Hematopoietic multipotent progenitor cell treated with erythropoietin and hydrocortisone succinate and interleukin-3 and kit ligand, for 6 days (in vitro differentiated cells): Measurements from ENCODE around the gene EPHA7.

ENCODE experiments used
- DNase-seq: peaks from one replicate; pipeline ENCODE4 v3.0.0-alpha.2; 2015

Gene EPHA7

DNA sequence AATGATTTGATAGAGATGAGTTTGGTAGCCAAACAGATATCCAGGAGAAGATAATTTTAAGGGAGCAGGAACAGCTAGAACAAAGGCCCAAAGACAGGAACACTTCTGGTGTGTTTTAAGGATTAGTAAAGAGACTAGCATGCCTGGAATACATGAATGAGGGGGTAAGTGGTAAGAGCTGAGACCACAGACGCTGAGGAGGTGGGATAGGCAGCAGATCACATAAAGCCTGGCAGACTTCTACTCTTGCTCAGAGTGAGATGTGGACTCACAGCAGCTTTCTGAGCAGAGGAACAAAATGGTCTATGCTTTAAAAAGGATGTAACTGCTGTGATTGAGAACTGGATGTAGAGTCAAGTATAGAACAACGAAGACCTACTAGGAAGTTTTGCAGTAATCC, 100.1 kb downstream of the EPHA7 start:
- no peak for DNase-seq

DNA sequence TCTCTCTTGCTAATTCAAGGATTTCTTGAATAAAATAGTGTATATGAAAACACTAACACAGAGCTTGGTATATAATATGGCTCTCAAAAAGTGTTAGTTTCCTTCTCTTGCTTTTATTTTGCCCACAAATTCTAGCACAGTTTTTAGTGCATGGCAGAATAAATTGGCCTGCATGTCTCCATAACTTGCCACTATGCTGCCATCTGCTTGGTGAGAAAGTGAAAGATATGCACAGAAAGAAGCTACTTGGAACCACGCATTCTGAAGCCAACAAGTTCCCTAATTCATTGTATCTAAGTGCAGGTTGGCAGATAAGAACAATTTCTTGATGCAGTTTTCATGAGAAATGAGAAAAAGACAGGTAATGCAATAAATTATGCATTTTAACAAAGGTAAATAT, 101.2 kb downstream of the EPHA7 start:
- no peak for DNase-seq

DNA sequence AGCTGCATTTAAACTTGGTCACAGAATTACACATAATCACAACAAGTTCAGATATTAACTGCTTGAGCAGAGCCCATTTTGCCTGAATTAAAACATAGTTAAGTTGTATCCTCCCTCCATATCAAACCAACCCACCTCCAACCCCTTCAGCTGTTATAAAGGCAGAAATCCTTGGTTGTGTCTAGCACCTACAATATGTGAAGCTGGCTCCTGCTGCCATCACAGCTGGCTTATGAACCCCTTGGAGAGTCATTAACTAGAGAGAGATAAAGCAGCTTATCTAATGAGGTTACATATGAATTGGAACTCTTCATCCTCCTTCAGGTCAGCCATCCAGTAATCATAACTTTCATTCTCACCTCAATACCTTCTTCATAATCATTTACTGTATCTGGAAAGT, 101.8 kb downstream of the EPHA7 start:
- DNase-seq: no peak

DNA sequence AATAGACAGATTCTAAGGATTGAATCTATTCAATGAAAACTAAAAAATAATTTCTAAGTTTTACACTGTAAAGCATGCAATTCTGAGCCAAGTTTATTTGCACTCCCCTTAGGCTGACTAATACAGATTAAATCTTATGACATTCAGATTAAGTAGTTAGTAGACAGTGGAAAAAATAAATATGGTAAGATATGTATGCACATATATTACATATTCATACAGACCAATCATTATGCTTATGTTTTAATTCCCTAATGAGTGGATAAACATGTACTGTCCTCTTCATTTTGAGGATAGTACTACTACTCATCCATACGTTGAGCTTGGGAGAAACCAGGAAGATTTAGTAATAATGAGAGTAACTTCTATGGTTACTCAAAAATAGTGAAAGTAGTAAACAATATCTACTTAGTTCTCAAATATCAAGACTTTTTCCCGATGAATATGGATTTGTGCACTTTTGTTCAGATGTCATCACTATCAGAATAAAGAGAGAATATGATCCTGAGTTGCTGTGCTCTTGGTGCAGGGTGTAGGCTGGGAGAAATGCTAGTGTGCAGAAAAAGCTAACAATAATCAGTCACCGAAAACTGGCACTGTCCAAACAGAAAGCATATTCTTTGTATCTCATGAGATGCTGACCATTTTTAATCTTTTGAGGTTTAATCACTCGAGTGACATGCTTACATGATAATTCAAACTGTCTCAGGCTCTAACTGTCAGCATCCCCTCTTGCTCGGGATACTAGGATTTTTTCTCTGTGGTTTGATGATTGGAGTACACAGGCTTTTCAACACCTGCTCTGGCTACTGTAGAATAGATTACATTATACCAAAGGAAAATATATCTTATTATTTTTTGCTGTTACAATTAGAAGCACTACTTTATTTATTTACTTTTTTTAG, 111.6 kb downstream of the EPHA7 start:
- DNase-seq: no peak

DNA sequence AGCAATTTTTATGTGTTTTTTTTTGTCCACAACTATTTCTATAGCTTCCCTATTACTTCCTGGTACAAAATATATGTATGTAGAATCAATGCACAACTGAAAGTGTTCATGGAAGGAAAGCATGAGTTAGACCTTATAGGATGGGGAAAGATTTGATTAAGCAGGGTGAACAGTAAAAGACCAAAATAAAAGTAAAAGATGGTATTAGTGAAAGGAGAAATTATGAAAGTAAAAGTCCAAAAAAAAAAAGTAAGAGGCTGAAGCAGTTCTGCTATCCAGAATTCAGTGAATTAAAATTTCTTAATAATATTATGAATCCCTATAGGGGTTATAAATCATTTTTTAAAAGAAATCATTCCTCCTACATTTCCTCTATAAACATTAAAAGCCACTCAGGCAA, 114.3 kb downstream of the EPHA7 start:
- no peak for DNase-seq

DNA sequence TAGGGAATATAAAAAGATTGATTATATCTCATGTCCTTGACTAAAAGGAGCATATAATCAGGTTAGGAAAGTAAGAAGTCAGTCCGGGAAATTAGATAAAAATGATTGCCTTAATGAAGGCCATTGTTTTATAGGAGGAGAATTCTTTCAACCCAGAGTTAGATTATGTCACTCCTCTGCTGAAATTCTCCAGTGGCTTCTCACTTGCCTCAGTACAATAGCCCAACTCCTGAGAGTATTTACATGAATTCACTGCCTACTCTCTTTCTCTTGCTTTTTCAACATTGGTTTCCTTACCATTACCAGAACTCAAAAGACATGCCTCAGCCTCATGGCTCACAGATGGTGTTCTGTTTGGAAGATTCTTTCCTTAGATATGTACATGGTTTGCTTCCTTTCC, 114.9 kb downstream of the EPHA7 start:
- no peak for DNase-seq

DNA sequence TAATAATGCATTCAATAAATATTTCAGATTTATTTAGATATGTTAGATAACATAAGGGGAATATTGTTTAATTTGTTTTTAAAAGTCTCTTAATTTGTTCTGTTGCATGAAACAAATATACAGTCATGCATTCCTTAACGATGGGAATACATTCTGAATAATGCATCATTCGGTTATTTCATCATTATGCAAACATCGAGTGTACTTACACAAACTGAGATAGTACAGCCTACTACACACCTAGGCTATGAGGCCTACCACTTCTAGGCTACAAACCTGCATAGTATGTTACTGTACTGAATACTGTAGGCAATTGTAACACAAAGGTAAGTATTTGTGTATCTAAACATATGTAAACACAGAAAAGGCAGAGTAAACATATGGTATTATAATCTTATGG, 118.7 kb downstream of the EPHA7 start:
- no peak for DNase-seq

DNA sequence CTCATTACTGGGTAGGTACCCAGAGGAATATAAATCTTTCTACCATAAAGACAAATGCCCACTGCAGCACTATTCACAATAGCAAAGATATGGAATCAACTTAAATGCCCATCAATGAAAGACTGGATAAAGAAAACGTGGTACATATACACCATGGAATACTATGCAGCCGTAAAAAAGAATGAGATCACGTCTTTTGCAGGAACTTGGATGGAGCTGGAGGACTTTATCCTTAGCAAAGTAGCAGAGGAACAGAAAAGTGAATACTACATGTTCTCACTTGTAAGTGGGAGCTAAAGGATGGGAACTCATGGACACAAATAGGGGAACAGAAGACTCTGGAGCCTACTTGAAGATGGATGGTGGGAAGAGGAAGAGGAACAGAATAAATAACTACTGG, 119.7 kb downstream of the EPHA7 start:
- no peak for DNase-seq

DNA sequence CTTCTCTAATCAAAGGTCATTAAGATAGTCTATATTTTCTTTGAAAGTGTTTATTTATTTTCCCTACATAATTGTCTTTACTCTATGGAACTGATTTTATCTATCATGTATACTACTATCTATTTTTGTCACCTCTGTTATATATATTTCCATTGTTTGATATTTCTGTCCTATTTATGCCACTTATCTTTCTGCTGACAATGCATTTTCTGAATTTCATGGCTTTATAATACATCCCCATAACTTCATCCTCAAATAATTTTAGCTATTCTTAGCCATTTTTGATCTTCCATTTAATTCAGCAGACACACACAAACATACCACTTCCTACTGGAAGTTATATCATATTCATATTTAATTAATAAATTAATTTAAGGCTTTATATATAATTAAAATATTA, 123.7 kb downstream of the EPHA7 start:
- DNase-seq: no peak

DNA sequence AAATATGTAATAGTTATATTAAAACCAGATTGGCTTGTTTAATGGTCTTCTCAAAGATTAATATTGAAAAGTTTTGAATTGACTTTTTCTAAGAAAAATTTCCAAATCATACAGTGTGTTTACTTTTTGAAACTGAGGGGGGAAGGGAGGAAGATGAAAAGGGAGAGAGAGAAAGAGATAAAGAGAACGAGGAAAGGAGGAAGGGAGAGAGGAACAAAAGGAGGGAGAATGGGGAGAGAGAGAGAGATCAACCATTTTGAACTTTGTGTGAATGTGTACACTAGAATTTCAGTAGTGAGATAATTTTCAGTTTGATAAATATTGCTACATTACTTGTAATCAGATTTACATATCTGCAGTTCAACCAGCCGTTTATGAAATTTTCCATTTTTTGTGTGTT, 124.5 kb downstream of the EPHA7 start:
- DNase-seq: no peak

DNA sequence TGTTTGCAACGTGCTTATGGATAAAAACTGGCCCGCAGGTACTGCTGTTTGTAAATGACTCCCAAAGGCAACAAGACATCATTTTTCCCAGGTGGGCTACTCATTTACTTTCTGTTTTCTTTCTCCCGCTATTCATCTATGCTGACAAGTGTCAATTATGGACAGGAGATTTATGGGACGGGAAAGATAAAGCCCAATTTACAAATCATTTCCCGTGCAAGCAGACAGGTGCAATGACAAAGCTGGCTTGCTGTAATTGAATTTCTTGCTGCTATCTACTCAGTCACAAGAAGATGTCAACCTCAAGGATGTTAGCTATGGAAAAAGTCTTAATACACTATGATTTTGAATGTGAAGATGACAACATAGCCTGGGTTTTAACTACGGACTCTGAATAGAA, 125.5 kb downstream of the EPHA7 start:
- no peak for DNase-seq

DNA sequence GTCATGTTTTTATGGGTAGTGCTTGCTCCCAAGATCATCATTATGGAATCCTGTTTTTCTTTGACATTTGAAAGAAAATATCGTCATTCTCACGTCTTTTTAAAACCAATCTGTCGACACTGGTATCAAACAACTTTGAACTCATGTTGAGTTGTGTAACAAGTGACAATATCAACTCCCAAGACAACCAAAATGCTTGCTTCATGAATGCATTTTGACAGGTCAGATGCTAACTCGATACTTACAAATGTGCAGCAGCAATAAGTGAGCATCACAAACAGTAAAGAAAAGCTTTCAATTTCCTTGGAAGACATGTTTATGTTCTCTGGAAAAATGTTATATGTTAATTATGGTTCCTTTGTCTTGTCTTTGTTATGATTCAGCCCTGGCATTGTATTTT, 125.9 kb downstream of the EPHA7 start:
- DNase-seq: no peak

DNA sequence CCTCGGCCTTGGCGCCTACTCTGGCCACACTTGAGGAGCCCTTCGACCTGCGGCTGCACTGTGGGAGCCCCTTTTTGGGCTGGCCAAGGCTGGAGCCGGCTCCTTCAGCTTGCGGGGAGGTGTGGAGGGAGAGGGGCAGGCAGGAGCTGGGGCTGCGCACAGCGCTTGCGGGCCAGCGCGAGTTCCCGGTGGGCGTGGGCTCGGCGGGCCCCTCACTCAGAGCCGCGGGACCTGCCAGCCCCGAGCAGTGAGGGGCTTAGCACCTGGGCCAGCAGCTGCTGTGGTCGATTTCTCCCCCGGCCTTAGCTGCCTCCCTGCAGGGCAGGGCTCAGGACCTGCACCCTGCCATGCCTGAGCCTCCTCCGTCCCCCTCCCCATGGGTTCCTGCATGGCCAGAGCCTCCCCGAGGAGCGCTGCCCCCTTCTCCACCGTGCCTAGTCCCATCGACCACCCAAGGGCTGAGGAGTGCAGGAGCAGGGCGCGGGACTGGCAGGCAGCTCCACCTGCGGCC, 136.8 kb downstream of the EPHA7 start:
- no peak for DNase-seq

DNA sequence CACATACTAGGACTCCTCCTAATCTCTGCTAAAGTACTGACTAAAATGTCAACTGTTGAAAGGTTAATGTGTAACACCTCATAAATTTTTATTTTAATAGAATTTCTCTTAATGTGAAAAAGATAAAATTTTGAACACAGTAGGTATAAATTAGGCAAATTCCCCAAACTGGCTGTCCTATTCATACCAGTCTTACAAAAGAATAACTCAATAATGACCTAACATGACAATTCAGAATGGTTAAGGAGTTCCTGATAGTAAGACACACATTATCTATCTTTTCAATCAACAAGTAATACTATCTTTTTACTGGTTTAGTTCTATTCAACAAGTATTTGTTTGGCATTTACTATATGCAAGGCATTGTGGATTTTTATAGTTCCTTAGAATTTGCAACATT, 141.1 kb downstream of the EPHA7 start:
- no peak for DNase-seq

DNA sequence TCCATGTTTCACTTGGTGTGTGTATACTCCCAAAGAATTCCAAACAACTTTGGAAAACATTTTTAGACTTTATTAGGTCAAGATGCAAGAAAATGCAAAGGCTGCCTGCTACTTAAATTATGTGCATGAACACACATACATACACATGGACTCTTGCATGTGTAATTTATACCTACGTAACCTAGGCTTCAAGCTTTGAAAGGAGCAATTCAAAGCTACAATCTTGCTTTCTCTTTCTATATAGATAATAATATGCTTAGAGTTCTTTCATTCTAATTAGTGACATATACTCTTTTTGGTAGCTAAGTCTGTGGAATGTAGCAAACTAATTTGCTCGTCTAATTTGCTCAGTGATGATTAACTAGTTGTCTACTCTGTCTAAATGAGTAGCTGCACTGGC, 146.5 kb downstream of the EPHA7 start:
- no peak for DNase-seq

DNA sequence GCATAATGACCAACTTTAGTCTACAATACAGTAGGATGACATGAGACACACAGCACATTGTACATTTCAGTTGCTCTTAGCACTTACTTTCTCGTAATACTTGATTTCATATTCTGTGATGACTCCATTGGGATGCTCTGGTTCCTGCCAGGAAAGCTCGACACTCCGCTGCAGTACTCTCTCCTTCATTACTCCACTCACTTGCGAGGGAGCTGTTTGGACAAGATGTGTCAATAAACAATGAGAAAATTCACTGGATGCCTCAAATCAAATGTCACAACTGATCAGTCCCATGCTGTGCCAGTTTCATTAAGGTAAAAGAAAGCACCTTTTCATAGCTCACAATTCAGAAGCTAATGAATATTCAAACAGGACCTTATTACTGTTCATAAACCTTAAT, 147.1 kb downstream of the EPHA7 start:
- DNase-seq: no peak

DNA sequence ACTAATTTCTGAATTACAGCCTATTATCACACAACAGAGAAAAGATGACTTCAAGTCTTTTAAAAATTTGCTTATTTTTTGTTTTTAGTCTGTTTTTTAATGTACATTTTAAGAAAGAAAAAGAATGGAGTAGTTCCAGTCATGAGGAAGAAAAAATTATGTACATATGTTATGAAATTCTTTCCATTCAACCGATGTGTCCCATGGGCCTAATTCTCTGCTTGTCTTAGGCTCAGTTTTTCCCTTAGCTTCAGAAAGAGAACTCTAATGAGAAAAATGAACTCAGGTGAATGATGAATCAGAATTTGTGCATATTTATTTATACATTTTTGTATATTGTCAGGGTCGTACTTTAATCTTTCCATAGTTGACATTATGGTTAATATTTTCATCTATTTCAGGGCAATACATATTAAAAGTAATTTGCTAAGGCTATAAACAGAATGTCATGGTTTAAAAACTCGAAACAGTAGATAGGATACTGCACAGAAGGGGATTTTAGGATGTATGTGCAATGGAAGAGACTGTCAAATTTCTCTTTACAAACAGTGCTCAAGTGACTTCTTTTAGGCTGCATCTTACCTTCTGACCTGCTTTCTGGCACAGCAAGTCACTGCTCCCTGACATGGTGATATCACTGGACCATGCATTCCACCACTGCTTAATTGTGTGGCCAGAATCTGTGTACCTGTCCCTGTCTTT, 153.1 kb downstream of the EPHA7 start:
- DNase-seq: no peak

DNA sequence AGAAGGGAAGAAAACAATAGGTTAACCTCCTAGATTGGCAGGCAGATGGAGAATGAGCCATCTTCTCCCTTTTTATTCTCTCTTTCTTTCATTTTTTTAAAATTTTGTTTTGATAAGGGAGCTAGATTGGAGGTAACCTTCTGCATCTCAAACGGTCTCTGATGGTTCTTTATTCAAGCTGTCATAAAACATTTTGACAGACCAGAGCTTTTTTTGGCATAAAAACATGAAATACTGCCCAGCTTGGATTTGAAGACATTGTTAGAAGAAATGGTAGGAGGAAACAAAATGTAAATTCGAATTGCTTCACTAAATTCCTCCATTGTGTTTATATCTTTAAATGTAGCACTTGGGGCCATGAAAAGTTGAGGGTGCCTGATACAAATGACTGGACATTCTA, 158.5 kb downstream of the EPHA7 start:
- no peak for DNase-seq

DNA sequence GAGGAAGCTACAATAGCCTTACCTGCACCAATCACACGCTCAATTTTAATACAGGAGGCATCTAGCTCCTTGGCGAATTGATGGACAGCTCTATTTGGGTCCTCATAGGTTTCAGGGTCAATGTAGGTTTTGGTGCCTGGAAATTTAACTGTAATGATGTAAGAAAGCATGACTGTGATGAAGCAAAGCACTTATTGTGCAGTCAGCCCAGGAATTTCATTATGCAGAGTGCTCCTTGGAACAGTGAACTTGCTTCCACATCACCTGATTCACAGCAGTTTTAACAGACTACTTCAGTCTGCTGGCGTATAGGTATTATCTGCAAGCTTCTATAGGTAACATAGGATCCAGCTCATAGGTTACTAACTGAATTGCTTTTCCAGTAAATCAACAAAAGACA, 160.0 kb downstream of the EPHA7 start:
- no peak for DNase-seq

DNA sequence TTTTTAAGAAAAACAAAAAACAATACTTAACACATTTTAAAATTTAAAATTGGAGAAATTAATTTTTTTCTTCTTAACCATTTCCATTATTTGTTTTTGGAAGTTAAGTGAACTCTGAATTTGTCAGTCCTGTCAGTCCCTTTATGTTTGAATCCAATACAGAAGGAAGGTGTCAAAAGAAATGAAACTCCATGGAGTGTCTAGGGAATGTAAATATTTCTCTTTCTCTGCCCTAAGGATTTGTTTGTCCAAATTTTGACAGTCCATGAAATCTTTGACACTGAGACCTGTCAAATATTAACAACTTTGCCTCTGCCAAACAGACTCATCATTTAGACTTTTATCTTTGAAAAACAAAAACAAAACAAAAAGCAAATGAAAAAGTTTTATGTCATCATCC, 166.4 kb downstream of the EPHA7 start:
- no peak for DNase-seq

DNA sequence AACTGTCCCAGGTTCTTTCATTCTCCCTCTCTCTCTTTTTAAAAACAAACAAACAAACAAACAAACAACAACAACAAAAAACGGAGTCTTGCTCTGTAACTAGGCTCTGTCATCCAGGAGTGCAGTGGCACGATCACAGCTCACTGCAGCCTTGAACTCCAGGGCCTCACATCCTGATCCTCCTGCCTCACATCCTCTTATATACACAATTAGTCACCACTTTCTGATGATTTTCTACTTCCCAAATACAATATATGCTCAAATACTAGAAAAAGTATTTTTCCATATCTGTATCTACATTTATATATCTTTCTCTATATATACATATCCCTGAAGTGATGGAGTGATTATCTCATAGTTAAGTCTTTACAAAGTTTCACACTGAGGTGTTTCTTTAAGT, 170.7 kb downstream of the EPHA7 start:
- no peak for DNase-seq

DNA sequence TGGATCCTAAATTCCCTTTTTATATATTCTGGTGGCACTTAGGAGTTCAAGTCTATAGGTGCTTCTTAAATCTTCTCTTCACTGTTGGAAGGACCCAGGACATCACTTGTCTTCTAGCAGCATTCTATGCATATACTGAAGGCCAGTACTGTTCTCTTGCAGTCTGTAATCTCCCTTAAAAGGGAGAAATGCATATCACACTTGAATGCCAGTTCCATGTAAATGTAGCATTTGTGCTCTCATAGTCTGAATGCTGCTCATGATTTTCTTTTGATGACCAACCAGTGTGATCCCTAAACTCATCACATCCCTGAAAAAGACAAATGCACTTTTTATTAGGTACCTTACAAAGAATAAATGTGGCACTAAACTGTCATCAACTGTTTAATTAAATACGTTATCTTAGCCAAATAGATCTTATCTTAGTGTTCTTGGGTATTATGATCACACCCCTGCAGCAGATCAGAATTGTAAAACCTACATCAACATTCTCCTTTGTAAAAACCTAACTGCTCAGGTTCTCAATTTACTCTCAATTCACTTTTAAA, 176.1 kb downstream of the EPHA7 start:
- no peak for DNase-seq

DNA sequence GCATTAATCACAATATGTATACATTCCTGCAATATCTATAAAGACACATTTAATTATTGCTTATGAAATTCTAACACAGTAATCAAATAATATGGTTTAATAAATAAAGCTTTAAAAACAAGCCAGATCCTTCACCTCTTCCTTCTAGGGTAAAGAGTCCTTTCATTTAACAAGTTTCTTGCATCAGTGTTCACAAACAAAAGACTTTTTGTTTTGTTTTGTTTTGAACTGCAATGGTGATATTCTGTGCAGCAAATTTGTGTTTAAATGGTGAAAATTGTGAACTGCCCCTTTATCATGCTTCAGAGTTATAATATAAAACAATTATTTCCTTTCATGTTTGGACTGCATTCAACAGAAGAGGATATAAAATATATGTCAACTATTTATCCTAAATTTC, 177.3 kb downstream of the EPHA7 start:
- DNase-seq: no peak

DNA sequence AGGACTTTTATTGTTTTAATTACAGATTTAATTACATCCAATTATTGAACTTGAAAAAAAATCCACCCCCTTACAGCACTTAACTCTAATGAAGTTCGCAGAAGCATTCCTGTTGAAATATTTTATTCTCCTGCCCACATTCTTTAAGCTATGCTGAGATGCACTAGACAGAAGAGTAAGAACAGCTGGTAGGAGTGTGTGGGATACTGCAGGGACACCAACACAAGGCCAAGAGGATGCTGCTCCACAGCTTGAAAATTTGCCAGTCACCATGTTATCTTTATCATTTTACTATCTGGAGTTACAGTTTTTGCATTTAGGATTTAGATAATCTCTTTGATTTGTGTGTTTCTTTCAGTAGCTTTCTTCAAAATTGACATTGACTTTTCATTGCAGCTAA, 180.7 kb downstream of the EPHA7 start:
- DNase-seq: no peak
